A549 (cell line): ENCODE results near the gene RINL. TPM values are rescaled to one million over a fixed set of nuclear protein-coding genes. Genes with fewer than 3 reads are reported as not detected.
A peak's percentile ranks its signal among the peaks of the same experiment; 100 is the strongest.

ENCODE experiments used
- ATAC-seq, 2 experiments: fragments of 200-7000 bp in 1 of 2; fragments of >200 bp in 1 of 2; cut with Nextera tagmentation in 1 of 2; cut with Tn5 transposase in 1 of 2; 3 replicates each; pipeline versions ENCODE4 v1.8.0 to v1.9.1; 2018 to 2020; ENCODE audit warnings: mild to moderate bottlenecking in 1 of 2, moderate library complexity in 1 of 2
- CTCF ChIA-PET: fragments of 300-600 bp; sonication (Branson Sonifier 250); formaldehyde crosslinking; extraction: SDS; loops from one replicate; lab custom pipeline; 2021; ENCODE audit warnings: antibody characterized with exemption, inconsistent platforms; lab: Yijun Ruan, JAX
- POLR2A ChIA-PET: fragments of 350-600 bp; formaldehyde crosslinking; extraction: SDS; loops from one replicate; lab custom pipeline; 2021; ENCODE audit warnings: antibody characterized with exemption, inconsistent platforms; lab: Yijun Ruan, JAX
- DNase-seq, 2 experiments: peaks; one replicate each; pipeline versions ENCODE4 v3.0.0 to v3.0.0-alpha.2; 2011 to 2016; ENCODE audit warnings: low read depth in 1 of 2, low spot score in 1 of 2
- FAIRE-seq: peaks from 2 replicates; lab custom pipeline; 2011; peaks lifted over from hg19 to GRCh38; lab: Jason Lieb, UNC
- H3K27ac ChIP-seq, 2 experiments: fragments of >200 bp; sonication (Bioruptor Twin); formaldehyde crosslinking; 3 replicates each; pipeline ENCODE4 v1.5.1; 2016 to 2017
- H3K4me1 ChIP-seq: fragments of >200 bp; sonication (Bioruptor Twin); formaldehyde crosslinking; 3 replicates; pipeline ENCODE4 v1.6.1; 2016
- H3K4me2 ChIP-seq: fragments of >200 bp; sonication (Bioruptor Twin); formaldehyde crosslinking; 3 replicates; pipeline ENCODE4 v1.6.1; 2016
- H3K4me3 ChIP-seq: fragments of >200 bp; sonication (Bioruptor Twin); formaldehyde crosslinking; 3 replicates; pipeline ENCODE4 v1.5.1; 2016
- H3K9me3 ChIP-seq: fragments of >200 bp; sonication (Bioruptor Twin); formaldehyde crosslinking; 3 replicates; pipeline ENCODE4 v1.6.1; 2016
- BHLHE40 ChIP-seq: IDR thresholded peaks from 2 replicates; pipeline ENCODE4 v1.6.1; 2012; ENCODE audit warnings: low read depth, low read length, inconsistent platforms
- EHF ChIP-seq: fragments of 250-450 bp; sonication (Bioruptor Pico); IDR thresholded peaks from 2 replicates; pipeline ENCODE4 v1.5.0; 2020; ENCODE audit warnings: mild to moderate bottlenecking
- EHMT2 ChIP-seq: fragments of 200-600 bp; sonication (generic); IDR thresholded peaks from 2 replicates; pipeline ENCODE4 v1.6.1; 2016; ENCODE audit warnings: antibody characterized with exemption, low read depth, mild to moderate bottlenecking, moderate library complexity
- ESRRA ChIP-seq: fragments of 150-350 bp; IDR thresholded peaks from 2 replicates; pipeline ENCODE4 v1.6.1; 2014; ENCODE audit warnings: mild to moderate bottlenecking, low read length, borderline replicate concordance
- FOSB ChIP-seq: fragments of 250-450 bp; sonication (Bioruptor Pico); IDR thresholded peaks from 2 replicates; pipeline ENCODE4 v1.5.0; 2020; ENCODE audit warnings: mild to moderate bottlenecking, moderate library complexity
- FOXS1 ChIP-seq: fragments of 250-450 bp; sonication (Bioruptor Pico); IDR thresholded peaks from 2 replicates; pipeline ENCODE4 v1.5.0; 2020; ENCODE audit warnings: mild to moderate bottlenecking, moderate library complexity
- HOXA7 ChIP-seq: fragments of 250-450 bp; sonication (Bioruptor Pico); IDR thresholded peaks from 2 replicates; pipeline ENCODE4 v1.5.0; 2020; ENCODE audit warnings: mild to moderate bottlenecking, moderate library complexity
- HOXB13 ChIP-seq: fragments of 250-450 bp; sonication (Bioruptor Pico); IDR thresholded peaks from 2 replicates; pipeline ENCODE4 v1.5.0; 2020; ENCODE audit warnings: low read depth, mild to moderate bottlenecking, moderate library complexity
- HOXB5 ChIP-seq: fragments of 250-450 bp; sonication (Bioruptor Pico); IDR thresholded peaks from 2 replicates; pipeline ENCODE4 v1.5.0; 2020; ENCODE audit warnings: mild to moderate bottlenecking, moderate library complexity
- KDM1A ChIP-seq: fragments of 200-600 bp; sonication (generic); IDR thresholded peaks from 2 replicates; pipeline ENCODE4 v1.6.1; 2016; ENCODE audit warnings: low read depth, mild to moderate bottlenecking
- MYC ChIP-seq: IDR thresholded peaks from 2 replicates; pipeline ENCODE4 v1.6.1; 2012; ENCODE audit warnings: mild to moderate bottlenecking, inconsistent platforms, low read length, improper control_type of control experiment, borderline replicate concordance
- POLR2A ChIP-seq: IDR thresholded peaks from 2 replicates; pipeline ENCODE4 v1.6.1; 2012; ENCODE audit warnings: mild to moderate bottlenecking, low read length
- RARB ChIP-seq: fragments of 250-450 bp; sonication (Bioruptor Pico); IDR thresholded peaks from 2 replicates; pipeline ENCODE4 v1.8.0; 2021; ENCODE audit warnings: mild to moderate bottlenecking, moderate library complexity
- RNF2 ChIP-seq: fragments of 200-600 bp; sonication (generic); IDR thresholded peaks from 2 replicates; pipeline ENCODE4 v1.6.1; 2016; ENCODE audit warnings: low read depth, mild to moderate bottlenecking, antibody characterized with exemption, moderate library complexity, borderline replicate concordance
- SMC3 ChIP-seq: fragments of >200 bp; sonication (Bioruptor Twin); formaldehyde crosslinking; IDR thresholded peaks from 3 replicates; pipeline ENCODE4 v1.6.1; 2018; ENCODE audit warnings: inconsistent platforms
- ZC3H11A ChIP-seq: fragments of 450-650 bp; IDR thresholded peaks from 2 replicates; pipeline ENCODE4 v1.6.1; 2014; ENCODE audit warnings: antibody characterized with exemption, mild to moderate bottlenecking
- WGBS: methylation state at CpG from one replicate; pipeline ENCODE4 v1.1.6; 2017; ENCODE audit errors: missing lambda C conversion rate; 5-methylcytosine and 5-hydroxymethylcytosine counted together
- polyA plus RNA-seq, 4 experiments: library from polyadenylated mRNA; depleted of rRNA in 3 of 4; stranded (reverse); fragments of >200 nt; fragmentation: RNase III in 1 of 4; extraction: RNeasy Plus Mini Kit Qiagen cat#74134 plus additional on column Dnase treatment in 1 of 4; gene quantifications; 2 replicates in 3 of 4; 3 replicates in 1 of 4; pipeline ENCODE4 v1.2.3, GENCODE V29; 2011 to 2017
- TF ChIP-seq, protein P1 (sequence below): fragments of 250-450 bp; sonication (Bioruptor Pico); IDR thresholded peaks from 2 replicates; pipeline ENCODE4 v1.5.0; 2021; ENCODE audit warnings: mild to moderate bottlenecking, moderate library complexity, borderline replicate concordance
- TF ChIP-seq, protein P2 (sequence below): IDR thresholded peaks from 2 replicates; pipeline ENCODE4 v1.6.1; 2012
- TF ChIP-seq, protein P3 (sequence below): fragments of >200 bp; sonication (Bioruptor Twin); formaldehyde crosslinking; IDR thresholded peaks from 3 replicates; pipeline ENCODE4 v1.5.1; 2016

The RINL gene
- polyA plus RNA-seq, 2 of the 4 experiments (the other 2 are of a cell fraction): 2.9 to 6.3 TPM

DNA sequence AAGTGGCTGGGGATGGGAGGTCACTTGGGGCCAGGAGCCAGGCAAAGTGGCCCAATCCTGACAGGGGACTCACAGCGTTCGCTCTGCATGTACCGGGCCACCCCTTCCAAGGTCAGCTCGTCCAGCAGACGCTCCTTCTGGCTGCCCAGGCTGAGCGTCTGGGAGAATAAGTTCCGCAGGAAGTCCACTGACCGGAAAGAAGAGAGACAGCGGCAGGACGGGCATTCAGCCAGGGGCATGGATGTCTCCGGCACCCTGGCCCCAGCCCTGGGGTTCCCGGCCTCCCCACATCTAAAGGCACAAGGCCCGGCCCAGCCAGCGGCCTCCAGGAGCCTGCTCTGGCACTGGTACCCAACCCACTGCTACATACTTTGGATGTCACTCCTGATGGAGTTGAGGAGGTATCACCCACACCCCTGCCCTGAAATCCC lies 15.3 kb upstream of the RINL start:
- H3K4me1 ChIP-seq: peaks cover under 1% of the 10 kb centered on the region; the same call in 1 of the 3 replicates
- WGBS: 92% methylated on average over 14 of the region's 14 CpGs
- CTCF ChIA-PET: interaction anchor here (0.9 to 31.8 kb wide), 6 partner anchors 25 to 378 kb away, joined by 3 to 652 read pairs (median 6); partner anchors contain the start of genes MRPS12, RINL and SARS2
- no peak for FAIRE-seq
- POLR2A ChIA-PET: no interaction called here
- H3K27ac ChIP-seq: no peak overlapping the region
- H3K4me3 ChIP-seq: no peak overlapping the region
- H3K9me3 ChIP-seq: no peaks in the 10 kb centered on the region
- no peak for DNase-seq
- H3K4me2 ChIP-seq: no peak overlapping the region
- TF ChIP-seq ZC3H11A: 0 out of 2 replicates have a peak, but pooled peaks have one; percentile 8
- no peak for TF ChIP-seq SMC3
- ATAC-seq: no peak; a peak in 1 of 6 replicates

DNA sequence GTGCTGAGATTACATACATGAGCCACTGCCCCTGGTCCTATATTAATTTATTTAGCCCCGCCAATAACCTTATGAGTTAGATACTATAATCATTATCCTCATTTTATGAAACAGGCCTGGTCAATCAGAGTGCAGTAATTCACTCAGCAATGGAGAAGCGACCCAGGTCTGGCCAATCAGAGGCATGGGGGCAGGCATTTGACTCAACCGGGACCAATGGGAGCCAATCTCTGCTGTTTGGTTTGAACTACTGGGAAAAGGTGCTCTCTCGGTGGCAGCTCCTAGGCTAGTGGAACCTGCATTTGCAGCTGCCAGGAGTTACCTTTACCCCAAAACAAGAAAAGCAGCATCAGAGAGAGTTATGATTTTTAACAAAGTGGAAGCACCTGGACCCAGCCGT lies 14.8 kb upstream of the RINL start:
- Histone ChIP-seq H3K27ac (no peak overlapping the region), H3K9me3 (no peaks in the 10 kb centered on the region), H3K4me2 (no peak overlapping the region), H3K4me1 (no peaks in the 10 kb centered on the region), H3K4me3 (no peak overlapping the region)
- DNase-seq: no peak
- no peak for TF ChIP-seq EHMT2
- no peak for TF ChIP-seq MYC
- TF ChIP-seq, protein P1, sequence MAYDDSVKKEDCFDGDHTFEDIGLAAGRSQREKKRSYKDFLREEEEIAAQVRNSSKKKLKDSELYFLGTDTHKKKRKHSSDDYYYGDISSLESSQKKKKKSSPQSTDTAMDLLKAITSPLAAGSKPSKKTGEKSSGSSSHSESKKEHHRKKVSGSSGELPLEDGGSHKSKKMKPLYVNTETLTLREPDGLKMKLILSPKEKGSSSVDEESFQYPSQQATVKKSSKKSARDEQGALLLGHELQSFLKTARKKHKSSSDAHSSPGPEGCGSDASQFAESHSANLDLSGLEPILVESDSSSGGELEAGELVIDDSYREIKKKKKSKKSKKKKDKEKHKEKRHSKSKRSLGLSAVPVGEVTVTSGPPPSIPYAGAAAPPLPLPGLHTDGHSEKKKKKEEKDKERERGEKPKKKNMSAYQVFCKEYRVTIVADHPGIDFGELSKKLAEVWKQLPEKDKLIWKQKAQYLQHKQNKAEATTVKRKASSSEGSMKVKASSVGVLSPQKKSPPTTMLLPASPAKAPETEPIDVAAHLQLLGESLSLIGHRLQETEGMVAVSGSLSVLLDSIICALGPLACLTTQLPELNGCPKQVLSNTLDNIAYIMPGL (CRISPR knock-in tag): no peak
- TF ChIP-seq ZC3H11A: no peak
- no peak for TF ChIP-seq FOXS1 (CRISPR knock-in tag)
- no peak for TF ChIP-seq FOSB (CRISPR knock-in tag)
- TF ChIP-seq, protein P2, sequence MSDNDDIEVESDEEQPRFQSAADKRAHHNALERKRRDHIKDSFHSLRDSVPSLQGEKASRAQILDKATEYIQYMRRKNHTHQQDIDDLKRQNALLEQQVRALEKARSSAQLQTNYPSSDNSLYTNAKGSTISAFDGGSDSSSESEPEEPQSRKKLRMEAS: no peak
- TF ChIP-seq HOXB5: no peak
- no peak for TF ChIP-seq HOXA7
- ATAC-seq: peak in 1 of 2 experiments; percentile 44; a peak in 2 of 6 replicates
- peak; percentile 90 for FAIRE-seq
- ChIA-PET CTCF (interaction anchor here (0.9 to 31.8 kb wide), 5 partner anchors 25 to 378 kb away, joined by 3 to 652 read pairs (median 9); partner anchors contain the start of genes MRPS12, RINL and SARS2), POLR2A (no interaction called here)
- WGBS: 92% methylated on average over 5 of the region's 5 CpGs

DNA sequence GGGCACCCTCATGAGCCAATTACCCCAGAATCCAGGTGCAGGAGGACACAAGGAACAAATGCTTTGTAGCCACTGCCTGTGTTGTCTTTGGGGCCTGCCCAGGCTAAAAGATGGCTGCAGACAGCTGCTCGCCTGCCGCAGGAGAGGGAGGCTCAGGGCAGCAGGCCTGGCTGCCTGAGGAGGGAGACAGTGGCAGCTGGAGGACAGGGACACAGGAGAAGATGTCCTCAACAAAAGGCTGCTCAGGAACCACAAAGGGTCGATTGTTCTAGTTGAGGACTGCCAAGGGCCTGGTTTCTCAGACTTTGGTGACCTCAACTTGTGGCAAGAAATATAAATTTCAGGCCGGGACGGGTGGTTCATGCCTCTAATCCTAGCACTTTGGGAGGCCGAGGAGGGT lies 13.7 kb upstream of the RINL start:
- Histone ChIP-seq H3K27ac (no peak overlapping the region), H3K4me2 (no peak overlapping the region), H3K4me1 (no peaks in the 10 kb centered on the region), H3K4me3 (no peak overlapping the region), H3K9me3 (no peaks in the 10 kb centered on the region)
- TF ChIP-seq POLR2A: no peak
- no peak for TF ChIP-seq RARB (CRISPR knock-in tag)
- no peak for TF ChIP-seq HOXA7
- no peak for TF ChIP-seq HOXB13 (CRISPR knock-in tag)
- TF ChIP-seq, protein P3, sequence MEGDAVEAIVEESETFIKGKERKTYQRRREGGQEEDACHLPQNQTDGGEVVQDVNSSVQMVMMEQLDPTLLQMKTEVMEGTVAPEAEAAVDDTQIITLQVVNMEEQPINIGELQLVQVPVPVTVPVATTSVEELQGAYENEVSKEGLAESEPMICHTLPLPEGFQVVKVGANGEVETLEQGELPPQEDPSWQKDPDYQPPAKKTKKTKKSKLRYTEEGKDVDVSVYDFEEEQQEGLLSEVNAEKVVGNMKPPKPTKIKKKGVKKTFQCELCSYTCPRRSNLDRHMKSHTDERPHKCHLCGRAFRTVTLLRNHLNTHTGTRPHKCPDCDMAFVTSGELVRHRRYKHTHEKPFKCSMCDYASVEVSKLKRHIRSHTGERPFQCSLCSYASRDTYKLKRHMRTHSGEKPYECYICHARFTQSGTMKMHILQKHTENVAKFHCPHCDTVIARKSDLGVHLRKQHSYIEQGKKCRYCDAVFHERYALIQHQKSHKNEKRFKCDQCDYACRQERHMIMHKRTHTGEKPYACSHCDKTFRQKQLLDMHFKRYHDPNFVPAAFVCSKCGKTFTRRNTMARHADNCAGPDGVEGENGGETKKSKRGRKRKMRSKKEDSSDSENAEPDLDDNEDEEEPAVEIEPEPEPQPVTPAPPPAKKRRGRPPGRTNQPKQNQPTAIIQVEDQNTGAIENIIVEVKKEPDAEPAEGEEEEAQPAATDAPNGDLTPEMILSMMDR: no peak
- no peak for TF ChIP-seq RNF2
- no peak for TF ChIP-seq KDM1A
- no peak for TF ChIP-seq BHLHE40
- TF ChIP-seq EHF (CRISPR knock-in tag): no peak
- TF ChIP-seq ESRRA: no peak
- no peak for FAIRE-seq
- 75% methylated on average over 6 of the region's 6 CpGs for WGBS
- ATAC-seq: no peak
- CTCF ChIA-PET: interaction anchor here (0.6 to 31.8 kb wide), 5 partner anchors 23 to 658 kb away, joined by 3 to 652 read pairs (median 9); partner anchors contain the start of genes MRPS12, RINL and SARS2
- POLR2A ChIA-PET: no interaction called here
- DNase-seq: no peak
